GM12873 (cell line): Measurements from ENCODE around the gene DICER1.
A peak's percentile ranks its signal among the peaks of the same experiment; 100 is the strongest.

Source experiments
- CTCF ChIP-seq: IDR thresholded peaks from 2 replicates; pipeline ENCODE4 v1.5.1; 2012; ENCODE audit warnings: low read depth, mild to moderate bottlenecking, moderate library complexity, low read length, control low read depth; ENCODE audit not compliant: insufficient read depth; ENCODE audit errors: missing control alignments

Gene DICER1

GRCh38 chr14:95104911-95105310, 52.4 kb downstream of the DICER1 start:
- TF ChIP-seq CTCF: no peak

GRCh38 chr14:95102680-95103044, 54.7 kb downstream of the DICER1 start:
- TF ChIP-seq CTCF: no peak

- no peak for TF ChIP-seq CTCF
Observed at GRCh38 chr14:95101736-95102679, 55.3 kb downstream of the DICER1 start.

- peak; percentile 65 for TF ChIP-seq CTCF
Observed at GRCh38 chr14:95098984-95099599, 58.2 kb downstream of the DICER1 start.

GRCh38 chr14:95097385-95097784, 59.9 kb downstream of the DICER1 start:
- no peak for TF ChIP-seq CTCF

- TF ChIP-seq CTCF: no peak
Observed at GRCh38 chr14:95096476-95096875, 60.9 kb downstream of the DICER1 start.

GRCh38 chr14:95095996-95096395, 61.3 kb downstream of the DICER1 start:
- no peak for TF ChIP-seq CTCF
